ENCODE results near the gene ADAM19.
A peak's percentile ranks its signal among the peaks of the same experiment; 100 is the strongest.
"Not testable (repeated sequence)": the region's sequence is repeated elsewhere in the genome, so short reads cannot be mapped to it uniquely, and the experiment has no call there.

Gene ADAM19

GRCh38 chr5:157446412-157446935, 129.1 kb downstream of the ADAM19 start:
- TF ChIP-seq, protein P1, sequence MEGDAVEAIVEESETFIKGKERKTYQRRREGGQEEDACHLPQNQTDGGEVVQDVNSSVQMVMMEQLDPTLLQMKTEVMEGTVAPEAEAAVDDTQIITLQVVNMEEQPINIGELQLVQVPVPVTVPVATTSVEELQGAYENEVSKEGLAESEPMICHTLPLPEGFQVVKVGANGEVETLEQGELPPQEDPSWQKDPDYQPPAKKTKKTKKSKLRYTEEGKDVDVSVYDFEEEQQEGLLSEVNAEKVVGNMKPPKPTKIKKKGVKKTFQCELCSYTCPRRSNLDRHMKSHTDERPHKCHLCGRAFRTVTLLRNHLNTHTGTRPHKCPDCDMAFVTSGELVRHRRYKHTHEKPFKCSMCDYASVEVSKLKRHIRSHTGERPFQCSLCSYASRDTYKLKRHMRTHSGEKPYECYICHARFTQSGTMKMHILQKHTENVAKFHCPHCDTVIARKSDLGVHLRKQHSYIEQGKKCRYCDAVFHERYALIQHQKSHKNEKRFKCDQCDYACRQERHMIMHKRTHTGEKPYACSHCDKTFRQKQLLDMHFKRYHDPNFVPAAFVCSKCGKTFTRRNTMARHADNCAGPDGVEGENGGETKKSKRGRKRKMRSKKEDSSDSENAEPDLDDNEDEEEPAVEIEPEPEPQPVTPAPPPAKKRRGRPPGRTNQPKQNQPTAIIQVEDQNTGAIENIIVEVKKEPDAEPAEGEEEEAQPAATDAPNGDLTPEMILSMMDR (IDR thresholded peaks at IDR 0.05): no peak
- TF ChIP-seq ZFX (IDR thresholded peaks at IDR 0.05; ENCODE audit: borderline replicate concordance): no peak
- H3K27ac ChIP-seq: no peak overlapping the region

GRCh38 chr5:157445745-157446411, 129.7 kb downstream of the ADAM19 start:
- no peak overlapping the region for H3K27ac ChIP-seq
- TF ChIP-seq, protein P1 (IDR thresholded peaks at IDR 0.05): no peak
- TF ChIP-seq ZFX (IDR thresholded peaks at IDR 0.05; ENCODE audit: borderline replicate concordance): no peak

DNA sequence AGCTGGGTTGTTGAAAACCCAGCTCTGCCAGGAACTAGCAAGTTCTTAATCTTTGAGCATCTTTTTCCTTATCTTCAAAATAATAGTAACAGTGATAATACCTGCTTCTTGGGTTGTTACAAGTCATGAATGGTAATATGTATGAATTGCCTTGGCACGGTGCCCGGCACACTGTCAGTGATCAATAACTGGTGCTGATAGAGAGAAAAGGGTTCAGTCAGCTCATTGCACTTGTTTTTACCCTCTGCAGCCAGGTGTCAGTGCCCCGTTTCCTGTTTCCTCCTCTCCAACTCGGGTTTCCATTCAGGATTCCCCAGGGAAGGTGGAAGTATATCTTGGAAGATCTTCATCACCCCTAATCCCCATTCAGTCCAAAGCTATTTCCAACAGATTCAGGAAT, 131.4 kb downstream of the ADAM19 start:
- no peak overlapping the region for H3K27ac ChIP-seq
- TF ChIP-seq, protein P1 (IDR thresholded peaks at IDR 0.05): no peak
- no peak for TF ChIP-seq ZFX (IDR thresholded peaks at IDR 0.05; ENCODE audit: borderline replicate concordance)

DNA sequence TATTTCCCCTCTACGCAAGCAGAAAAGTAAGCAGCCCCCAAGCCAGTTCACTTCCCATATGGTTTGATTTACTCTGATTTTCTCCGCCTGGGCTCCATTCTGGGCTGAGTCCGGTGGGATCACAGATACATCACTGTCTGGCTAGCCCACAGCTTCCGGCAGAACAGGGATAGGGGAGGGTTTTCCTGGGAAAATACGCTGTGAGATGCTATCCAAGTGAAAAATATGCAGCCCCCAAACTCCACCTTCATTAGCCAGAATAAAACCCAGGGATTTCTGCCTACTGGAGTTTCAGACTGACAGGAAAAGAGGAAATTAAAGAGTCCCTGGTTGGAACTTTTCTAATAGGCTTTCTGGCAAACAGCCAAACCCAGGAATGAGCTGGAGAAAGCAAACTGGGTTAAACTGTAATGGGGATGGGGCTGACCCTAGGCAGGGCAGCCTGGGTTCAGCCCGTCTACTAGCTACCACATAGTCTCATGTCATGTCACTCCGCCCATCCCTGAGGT, 132.5 kb downstream of the ADAM19 start:
- TF ChIP-seq ZFX (IDR thresholded peaks at IDR 0.05; ENCODE audit: borderline replicate concordance): no peak
- TF ChIP-seq, protein P1 (IDR thresholded peaks at IDR 0.05): no peak
- H3K27ac ChIP-seq: no peak overlapping the region

DNA sequence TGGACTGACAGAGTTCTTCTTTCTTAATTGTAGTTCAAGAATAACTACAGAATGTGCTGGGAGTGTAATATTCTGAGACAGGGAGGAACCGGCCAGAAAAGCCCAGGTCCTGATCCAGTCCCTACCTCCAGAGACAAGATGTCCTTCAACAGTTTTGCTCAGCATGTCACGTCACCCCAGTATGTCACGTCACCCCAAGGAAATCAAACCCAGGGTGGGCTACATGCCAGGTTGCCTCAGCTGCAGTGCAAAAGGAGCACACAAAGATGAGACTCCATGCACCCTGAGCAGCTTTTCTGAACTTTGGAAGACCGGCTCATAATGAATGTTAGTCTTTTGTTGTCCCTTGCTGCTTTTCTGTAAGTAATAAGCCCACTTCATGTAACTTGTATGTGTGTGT, 141.5 kb downstream of the ADAM19 start:
- no peak for TF ChIP-seq ZFX (IDR thresholded peaks at IDR 0.05; ENCODE audit: borderline replicate concordance)
- TF ChIP-seq, protein P1 (IDR thresholded peaks at IDR 0.05): no peak
- H3K27ac ChIP-seq: no peak overlapping the region

DNA sequence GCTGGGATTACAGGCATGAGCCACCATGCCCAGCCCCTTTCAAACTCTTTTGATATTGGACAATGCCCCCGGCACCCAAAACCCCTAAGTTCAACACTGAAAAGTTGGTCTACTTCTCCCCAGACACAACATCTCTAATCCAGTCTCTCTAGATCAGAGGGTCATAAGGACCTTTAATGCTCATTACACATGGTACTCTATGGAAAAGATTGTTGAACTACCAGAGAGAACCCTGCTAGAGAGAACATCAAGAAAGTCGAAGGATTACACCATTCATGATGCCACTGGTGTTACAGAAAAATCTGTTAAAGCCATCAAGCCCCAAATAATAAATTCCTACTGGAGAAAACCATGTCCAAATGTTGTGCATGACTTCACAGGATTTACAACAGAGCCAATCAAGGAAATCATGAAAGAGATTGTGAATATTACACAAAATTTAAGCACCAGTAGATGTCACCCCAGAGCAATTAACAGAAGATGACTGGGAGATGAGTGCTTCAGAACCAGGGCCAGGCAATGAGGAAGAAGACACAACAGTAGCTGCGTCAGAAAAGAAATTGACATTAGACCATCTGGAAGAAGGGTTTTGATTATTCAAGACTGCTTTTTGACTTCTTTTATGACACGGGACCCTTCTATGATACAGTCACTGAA, 143.9 kb downstream of the ADAM19 start:
- TF ChIP-seq, protein P1 (IDR thresholded peaks at IDR 0.05): peak; percentile 67
- TF ChIP-seq ZFX (IDR thresholded peaks at IDR 0.05; ENCODE audit: borderline replicate concordance): no peak
- H3K27ac ChIP-seq: no peak overlapping the region

DNA sequence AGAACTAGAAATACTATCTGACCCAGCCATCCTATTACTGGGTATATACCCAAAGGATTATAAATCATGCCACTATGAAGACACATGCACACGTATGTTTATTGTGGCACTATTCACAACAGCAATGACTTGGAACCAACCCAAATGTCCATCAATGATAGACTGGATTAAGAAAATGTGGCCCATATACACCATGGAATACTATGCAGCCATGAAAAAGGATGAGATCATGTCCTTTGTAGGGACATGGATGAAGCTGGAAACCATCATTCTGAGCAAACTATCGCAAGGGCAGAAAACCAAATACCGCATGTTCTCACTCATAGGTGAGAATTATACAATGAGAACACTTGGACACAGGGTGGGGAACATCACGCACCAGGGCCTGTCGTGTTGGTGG, 145.7 kb downstream of the ADAM19 start:
- not testable (repeated sequence) for H3K27ac ChIP-seq

All from 22Rv1 (cell line).